ENCODE data around the gene PHETA1. TPM values are rescaled to one million over a fixed set of nuclear protein-coding genes. Genes with fewer than 3 reads are reported as not detected.

PHETA1 gene, protein sequence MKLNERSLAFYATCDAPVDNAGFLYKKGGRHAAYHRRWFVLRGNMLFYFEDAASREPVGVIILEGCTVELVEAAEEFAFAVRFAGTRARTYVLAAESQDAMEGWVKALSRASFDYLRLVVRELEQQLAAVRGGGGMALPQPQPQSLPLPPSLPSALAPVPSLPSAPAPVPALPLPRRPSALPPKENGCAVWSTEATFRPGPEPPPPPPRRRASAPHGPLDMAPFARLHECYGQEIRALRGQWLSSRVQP
- total RNA-seq = 37.4 TPM
- long read RNA-seq, partial matches to known transcripts = 0 of 43 reads
- long read RNA-seq, other reads (novel, unspliced or antisense) = 43 of 43 reads

DNA sequence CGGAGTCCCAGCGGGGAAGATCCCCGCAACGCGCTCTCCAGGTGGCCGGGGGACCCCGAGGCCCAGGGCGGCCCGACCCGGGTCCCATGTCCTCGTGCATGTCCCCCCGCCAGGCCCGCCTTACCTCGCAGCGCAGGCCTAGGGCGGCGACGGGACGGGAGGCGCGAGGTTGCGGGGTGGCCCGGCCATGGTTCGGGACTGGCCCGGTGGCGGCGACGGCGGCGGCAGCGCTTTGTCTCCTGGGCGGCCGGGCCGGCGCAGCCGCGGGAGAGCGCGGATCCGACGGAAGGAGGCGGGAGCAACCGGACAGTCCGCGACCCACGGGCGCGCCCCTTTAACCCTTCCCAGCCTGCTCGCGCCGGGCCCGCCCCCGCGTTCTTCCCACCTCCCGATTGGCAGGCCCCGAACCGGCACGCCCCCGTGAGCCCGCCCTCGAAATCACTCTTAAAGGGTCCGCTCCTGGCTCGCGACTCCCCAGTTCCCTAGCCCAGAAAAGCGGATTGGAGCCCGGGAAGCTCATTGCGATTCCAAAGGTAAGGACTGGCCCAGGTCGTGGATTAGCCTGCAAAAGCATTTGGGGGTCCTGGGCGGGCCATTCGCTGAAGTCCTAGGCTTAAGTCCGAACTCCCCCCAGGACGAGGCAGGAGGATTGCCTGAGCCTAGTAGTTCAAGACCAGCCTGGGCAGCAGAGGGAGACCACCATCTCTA lies at the start of gene PHETA1:
TSS of gene PHETA1 (minus strand) at position 308 of the 708 bp plus-strand sequence. CDS start 5,668 bp downstream, outside the sequence.
- intact Hi-C loops (cut with DNase I) = loop anchor here (5.0 kb wide), 1 partner anchor 38 kb away; the partner anchor contains the start of gene SH2B3
- peak; percentile 96 for ATAC-seq
- DNase-seq (ENCODE audit: missing footprints) = peak; percentile 97

DNA sequence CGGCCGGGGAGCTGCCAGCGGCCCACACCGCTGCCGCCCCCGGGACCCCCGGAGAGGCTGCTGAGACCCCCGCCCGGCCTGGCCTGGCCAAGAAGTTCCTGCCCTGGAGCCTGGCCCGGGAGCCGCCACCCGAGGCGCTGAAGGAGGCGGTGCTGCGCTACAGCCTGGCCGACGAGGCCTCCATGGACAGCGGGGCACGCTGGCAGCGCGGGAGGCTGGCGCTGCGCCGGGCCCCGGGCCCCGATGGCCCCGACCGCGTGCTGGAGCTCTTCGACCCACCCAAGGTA lies 49.6 kb upstream of the PHETA1 start:
- DNase-seq (ENCODE audit: missing footprints) (no peak), ATAC-seq (no peak)
- intact Hi-C loops (cut with DNase I) = no loop called here

DNA sequence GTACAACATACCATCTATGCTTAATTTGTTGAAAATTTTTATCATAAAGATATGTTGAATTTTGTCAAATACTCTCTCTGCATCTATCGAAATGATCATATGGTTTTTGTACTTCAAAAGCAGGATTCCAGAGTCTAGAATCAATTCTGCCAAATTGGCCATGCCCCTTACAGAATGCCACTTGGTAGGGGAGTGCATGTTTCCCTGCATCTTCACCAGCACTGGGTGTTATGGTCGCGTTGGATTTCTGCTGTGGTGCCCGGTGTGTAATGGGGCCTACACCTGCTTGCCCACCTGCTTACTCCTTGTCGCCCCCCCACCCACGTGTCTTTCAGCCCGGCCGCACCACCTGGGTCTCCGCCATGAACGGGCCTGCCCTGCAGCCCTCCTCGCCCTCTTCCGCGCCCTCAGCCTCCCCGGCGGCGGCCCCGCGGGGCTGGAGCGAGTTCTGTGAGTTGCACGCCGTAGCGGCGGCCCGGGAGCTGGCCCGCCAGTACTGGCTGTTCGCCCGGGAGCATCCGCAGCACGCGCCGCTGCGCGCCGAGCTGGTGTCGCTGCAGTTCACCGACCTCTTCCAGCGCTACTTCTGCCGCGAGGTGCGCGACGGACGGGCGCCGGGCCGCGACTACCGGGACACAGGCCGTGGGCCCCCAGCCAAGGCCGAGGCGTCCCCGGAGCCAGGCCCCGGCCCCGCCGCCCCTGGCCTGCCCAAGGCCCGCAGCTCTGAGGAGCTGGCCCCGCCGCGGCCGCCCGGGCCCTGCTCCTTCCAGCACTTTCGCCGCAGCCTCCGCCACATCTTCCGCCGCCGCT lies 49.1 kb upstream of the PHETA1 start:
- DNase-seq (ENCODE audit: missing footprints) (no peak), ATAC-seq (no peak)
- intact Hi-C loops (cut with DNase I) = no loop called here

DNA sequence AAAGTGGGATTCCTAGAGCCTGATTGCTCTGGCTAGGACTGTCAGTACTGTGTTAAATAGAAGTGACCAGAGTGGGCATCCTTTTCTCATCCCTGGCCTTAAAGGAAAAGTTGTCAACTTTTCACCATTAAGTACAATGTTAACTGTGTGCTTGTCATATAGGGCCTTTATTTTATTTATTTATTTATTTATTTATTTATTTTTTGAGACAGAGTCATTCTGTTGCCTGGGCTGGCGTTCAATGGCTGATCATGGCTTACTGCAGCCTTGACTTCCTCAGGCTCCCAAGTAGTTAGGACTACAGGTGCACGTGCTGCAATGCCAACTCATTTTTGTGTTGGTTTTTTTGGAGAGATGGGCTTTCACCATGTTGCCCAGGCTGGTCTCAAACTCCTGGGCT lies 48.4 kb upstream of the PHETA1 start:
- intact Hi-C loops (cut with DNase I) = no loop called here
- DNase-seq (ENCODE audit: missing footprints) (no peak), ATAC-seq (no peak)

DNA sequence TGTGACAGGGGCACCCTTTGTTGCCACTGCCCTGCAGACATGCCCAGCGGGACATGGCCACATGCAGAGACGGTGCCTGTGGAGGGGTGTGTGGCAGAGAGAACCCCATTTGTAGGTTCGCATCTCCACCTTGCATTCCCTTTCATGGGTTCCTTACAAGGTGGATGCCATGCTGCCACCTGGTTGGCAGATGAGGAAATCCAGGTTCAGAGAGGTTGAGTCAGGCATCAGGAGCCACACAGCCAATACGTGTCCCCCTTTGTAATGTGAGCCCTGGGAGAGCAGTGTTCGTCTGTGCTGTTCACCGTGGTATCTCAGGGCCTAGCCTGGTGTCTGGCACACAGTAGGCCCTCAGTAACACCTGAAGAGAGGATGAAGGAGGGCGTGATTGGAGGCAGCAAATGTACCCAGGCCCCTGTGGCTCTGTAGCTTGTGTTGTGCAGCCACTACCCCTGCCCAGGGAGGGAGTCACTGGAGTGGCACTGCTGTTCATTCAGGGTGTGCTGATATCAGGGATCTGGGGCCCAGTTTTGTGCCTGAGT lies 45.9 kb upstream of the PHETA1 start:
- intact Hi-C loops (cut with DNase I) = loop anchor here (5.0 kb wide), 1 partner anchor 183 kb away; the partner anchor contains the start of gene ATXN2
- DNase-seq (ENCODE audit: missing footprints) (no peak), ATAC-seq (no peak)

DNA sequence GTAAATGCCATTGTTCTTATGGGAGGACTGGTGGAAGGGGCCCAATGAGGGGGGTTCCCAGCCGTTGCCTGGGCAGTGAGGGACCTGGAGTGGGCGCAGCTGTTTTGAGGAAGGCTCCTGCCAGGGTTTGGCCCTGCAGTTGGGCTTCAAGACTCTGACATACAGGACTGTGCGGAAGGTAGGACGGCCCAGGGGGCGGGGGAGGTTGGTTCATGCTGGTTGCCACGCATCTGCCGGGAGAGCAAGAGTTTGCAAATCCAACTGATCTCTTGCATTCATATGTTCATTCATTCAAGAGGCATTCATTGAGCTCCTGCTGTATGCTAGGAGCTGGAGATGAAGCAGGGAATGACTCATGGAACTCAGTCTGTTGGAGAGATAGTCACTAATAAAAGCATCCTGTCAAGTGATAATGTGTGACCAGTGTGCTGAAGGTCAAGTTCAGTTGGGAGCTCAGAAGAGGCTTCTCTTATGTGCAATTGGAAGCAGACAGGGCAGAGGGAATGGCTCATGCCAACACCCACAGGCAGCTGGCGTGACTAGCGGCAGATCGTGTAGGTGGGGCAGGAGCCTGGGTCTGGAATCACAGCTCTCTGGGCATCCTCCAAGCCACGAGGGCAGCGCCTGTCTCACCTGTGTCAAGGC lies 44.7 kb upstream of the PHETA1 start:
- peak; percentile 56 for ATAC-seq
- intact Hi-C loops (cut with DNase I) = loop anchor here (5.0 kb wide), 1 partner anchor 184 kb away; the partner anchor contains the start of gene ATXN2

DNA sequence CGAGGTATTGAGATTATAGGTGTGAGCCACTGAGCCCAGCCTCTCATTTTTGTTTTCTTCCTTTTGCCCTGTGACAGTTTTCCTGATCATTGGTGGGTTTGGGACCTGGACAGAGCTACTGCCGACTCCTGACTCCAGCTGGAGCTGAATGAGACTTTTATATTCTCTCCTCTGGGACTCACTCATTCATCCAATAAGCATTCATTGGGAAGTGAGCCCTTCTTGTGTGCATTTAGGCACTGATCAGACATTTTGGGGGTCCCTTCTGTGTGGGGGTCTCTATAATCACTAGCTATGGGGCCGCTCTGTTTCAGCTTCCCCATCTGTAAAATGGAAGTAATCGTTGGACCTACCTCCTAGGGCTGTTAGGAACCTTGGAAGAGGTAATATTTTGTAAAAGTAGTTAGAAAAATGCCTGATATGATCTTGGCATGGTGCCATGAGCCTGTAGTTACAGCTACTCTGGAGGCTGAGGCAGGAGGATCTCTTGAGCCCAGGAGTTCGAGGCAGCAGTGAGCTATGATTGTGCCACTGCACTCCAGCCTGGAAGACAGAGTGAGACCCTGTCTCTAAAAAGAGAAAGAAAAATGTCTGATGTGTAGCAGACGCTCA lies 44.0 kb upstream of the PHETA1 start:
- no peak for DNase-seq (ENCODE audit: missing footprints)
- intact Hi-C loops (cut with DNase I) = loop anchor here (5.0 kb wide), 1 partner anchor 184 kb away; the partner anchor contains the start of gene ATXN2
- ATAC-seq = no peak

More for the DNA sequence above, 44.7 kb upstream of the PHETA1 start:
- no peak for DNase-seq (ENCODE audit: missing footprints)

DNA sequence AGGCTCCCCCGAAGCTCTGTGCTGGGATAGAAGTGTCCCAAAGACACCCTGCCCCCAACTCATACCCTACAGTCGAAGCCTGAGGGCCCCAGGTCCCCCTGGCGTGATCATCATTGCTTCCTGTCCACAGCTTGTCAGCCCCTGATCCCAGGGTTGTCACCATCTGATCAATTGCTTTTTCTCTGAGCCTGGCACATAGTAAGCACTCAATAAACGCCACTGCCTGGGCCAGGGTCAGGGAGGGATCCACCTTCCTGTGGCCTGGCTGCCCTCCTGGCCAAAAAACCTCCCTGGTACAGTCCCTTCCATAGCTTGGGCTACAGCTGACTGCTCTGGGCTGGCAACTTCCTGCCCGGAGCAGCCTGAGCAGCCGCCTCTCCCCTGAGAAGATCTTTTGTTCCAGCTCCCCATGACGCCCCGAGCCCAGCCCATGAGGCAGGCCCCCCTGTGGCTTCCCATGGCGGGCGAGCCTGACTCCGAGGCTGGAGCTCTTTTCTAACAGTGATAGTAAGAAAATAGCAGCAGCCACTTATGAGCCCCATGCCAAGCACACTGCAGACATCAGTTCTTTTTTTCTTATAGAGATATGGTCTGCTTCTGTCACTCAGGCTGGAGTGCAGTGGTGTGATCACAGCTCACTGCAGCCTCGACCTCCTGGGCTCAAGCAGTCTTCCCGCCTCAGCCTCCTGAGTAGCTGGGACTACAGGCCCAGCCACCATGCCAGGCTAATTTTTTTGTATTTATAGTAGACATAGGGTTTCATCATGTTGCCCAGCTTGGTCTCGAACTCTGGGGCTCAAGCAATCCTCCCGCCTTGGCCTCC lies 43.3 kb upstream of the PHETA1 start:
- intact Hi-C loops (cut with DNase I) = loop anchor here (5.0 kb wide), 1 partner anchor 185 kb away; the partner anchor contains the start of gene ATXN2
- ATAC-seq (peak; percentile 29), DNase-seq (ENCODE audit: missing footprints) (no peak)

DNA sequence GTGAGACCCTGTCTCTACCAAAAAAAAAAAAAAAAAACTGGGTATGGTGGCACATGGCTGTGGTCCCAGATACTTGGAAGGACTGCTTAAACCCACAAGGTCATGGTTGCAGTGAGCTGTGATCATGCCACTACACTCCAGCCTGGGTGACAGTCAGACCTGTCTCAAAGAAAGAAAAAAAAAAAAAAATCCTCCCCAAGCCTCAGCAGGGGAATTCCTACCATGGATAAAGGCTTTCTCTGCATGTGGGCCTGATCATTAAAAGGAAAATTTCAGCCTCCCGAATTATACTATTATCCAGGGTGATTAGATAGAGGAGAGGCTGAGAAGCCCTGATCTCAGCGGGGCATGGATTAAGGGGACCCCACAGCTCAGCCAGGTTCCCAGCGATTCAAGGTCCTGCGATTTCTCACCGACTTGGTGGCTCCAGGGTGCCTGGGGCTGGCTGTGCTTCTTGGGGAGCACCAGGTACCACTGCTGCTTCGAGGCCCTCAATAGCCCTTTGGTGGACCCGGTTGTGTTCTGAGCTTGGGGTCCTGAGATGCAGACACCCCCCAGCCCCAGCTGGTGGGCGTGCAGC lies 42.4 kb upstream of the PHETA1 start:
- no peak for DNase-seq (ENCODE audit: missing footprints)
- no peak for ATAC-seq
- intact Hi-C loops (cut with DNase I) = loop anchor here (2.0 to 5.0 kb wide), 2 partner anchors 14 to 186 kb away; partner anchors contain the start of gene ATXN2

DNA sequence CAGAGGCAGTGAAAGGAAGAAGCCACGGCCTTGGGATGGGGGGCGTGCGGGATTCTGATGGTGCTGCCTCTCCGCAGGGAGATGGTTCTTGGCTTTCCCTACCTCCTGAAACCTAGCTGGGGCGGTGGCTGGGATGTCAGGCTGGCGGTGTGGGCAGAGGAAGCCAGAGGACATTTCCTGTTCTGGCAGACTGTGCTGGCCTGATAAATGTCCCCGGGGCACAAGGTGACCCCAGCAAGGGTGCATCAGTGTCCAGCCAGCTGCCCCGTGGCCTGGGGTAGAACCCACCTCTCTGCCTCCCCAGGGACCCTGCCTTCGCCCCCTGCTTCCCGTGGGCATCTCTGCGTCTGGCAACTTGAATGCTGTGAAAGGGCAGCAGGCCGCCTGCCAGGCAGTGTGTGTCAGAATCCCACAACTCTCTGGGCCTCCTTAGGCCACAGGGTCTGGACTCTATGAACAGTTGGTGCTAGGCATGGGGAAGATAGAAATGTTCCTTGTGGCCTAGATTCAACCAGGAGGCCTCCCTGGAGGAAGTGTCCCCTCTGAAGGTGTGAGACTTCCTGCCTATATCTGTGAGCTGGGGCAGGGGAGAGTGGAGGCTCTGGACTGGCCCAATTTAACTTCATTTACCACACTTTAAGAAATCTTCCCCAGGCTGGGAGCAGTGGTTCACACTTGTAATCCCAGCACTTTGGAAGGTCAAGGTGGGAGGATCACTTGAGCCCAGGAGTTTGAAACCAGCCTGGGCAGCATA lies 41.7 kb upstream of the PHETA1 start:
- intact Hi-C loops (cut with DNase I) = loop anchor here (2.0 to 5.0 kb wide), 2 partner anchors 14 to 187 kb away; partner anchors contain the start of gene ATXN2
- ATAC-seq (no peak), DNase-seq (ENCODE audit: missing footprints) (no peak)

DNA sequence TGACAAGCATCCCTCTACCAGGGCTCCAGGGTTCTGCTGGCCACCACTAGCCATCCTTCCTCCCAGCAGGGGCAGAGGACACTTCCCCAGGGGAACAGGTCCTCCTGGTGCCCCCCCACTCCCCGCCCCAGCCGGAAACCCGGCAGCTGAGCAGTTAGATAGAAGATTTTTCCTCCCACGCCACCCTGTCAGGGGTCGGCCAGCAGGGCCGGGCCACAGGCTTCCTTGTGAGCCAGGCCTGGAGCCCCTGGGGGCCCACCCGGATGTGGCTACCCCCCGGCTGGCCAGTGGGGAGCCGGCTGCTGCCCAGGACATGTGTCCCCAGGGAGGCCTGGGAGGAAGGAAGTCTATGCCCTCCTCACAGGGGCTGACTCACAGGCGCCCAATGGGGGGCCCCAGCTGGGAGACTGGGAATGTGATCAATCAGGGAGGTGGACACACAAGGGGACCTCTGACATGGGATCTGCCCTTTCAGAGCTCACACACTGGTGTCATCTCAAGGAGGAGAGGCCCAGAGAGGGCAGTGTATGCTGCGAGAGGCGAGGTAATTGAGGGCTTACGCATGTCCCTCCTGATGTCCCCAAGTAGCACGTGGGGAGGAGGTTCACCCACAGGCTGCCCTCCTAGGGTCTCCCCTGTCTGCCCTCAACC lies 41.0 kb upstream of the PHETA1 start:
- DNase-seq (ENCODE audit: missing footprints) = peak; percentile 86
- intact Hi-C loops (cut with DNase I) = loop anchor here (2.0 to 5.0 kb wide), 3 partner anchors 15 to 187 kb away; partner anchors contain the start of genes ATXN2 and PHETA1

DNA sequence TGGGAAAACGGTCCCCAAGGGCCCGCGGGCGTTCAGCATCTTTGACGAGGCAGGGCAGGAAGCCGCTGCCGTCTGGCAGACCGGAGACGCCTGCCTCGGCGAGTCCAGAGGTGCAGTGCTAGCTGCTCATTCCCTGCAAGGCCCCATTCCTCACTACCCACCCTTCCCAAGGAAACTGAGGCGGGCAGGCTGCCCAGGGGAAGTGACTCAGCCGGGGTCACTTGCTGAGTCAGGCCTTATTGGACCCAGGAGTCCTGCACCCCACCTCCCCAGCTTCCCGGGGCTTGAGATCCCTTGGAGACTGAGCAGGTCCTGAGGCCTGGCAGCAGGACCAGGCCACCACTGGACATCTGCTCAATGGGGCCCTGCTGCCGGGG lies 40.5 kb upstream of the PHETA1 start:
- DNase-seq (ENCODE audit: missing footprints) (no peak), ATAC-seq (no peak)
- intact Hi-C loops (cut with DNase I) = loop anchor here (5.0 kb wide), 1 partner anchor 42 kb away; the partner anchor contains the start of gene PHETA1

More for the DNA sequence above, 41.0 kb upstream of the PHETA1 start:
- ATAC-seq = peak; percentile 6

DNA sequence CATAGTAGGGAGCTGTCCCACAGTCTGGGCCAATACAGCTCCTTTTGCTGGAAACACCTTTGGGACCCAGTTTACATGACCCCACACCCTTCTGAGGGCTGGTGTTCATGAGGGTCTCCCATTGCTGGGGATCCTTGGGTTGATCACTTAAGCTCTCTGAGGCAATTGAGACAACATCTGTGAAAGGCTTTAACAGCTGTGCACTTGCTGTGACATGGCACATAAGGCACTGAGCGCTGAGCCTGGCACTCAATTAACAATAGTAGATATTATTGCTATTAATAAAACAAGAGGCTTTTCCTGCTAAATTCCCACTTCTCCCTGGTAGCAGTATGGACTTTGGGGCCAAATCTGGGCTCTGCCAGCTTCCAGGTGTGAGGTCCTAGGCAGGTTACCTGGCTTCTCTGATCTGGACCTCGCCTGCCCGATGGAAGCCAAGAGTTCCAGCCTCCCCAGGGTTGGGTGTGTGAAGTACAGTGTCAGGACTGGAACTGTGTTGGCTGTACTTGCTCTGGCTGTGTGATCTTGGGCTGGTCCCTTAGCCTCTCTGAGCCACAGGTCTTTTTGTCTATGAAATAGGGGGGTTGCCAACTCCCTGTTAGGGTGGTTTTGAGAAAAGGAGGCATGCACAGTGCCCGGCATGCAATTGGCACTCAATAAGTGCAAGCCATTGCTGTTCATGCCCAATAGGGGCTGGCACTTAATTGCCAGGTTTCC lies 39.9 kb upstream of the PHETA1 start:
- ATAC-seq (no peak), DNase-seq (ENCODE audit: missing footprints) (no peak)

DNA sequence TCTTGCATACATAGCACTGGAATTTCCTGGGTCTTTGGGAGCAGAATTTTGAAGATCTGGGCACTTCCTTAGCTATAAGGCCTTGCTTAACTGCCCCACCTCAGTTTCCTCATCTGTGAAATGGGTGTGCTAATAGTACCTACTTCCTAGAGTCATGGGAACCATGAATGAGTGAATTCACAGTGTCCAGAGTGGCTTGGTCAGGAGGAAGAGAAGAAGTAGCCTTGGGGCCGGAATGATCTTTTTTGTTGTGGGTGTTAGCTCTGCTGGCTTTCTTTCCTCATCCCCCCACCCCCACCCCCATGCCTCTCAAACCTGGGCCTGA lies 39.2 kb upstream of the PHETA1 start:
- DNase-seq (ENCODE audit: missing footprints) (no peak), ATAC-seq (no peak)
- intact Hi-C loops (cut with DNase I) = loop anchor here (5.0 kb wide), 1 partner anchor 41 kb away; the partner anchor contains the start of gene PHETA1

More for the DNA sequence above, 39.9 kb upstream of the PHETA1 start:
- intact Hi-C loops (cut with DNase I) = loop anchor here (5.0 kb wide), 1 partner anchor 42 kb away; the partner anchor contains the start of gene PHETA1

All from Right ventricle myocardium inferior (tissue), 1 donor.